ENCODE results near the gene FAM120B.

Gene FAM120B

GRCh38 chr6:170296746-170297575, 9.6 kb upstream of the FAM120B start:
- peaks cover 28% of the 10 kb centered on the region for H3K4me1 ChIP-seq (ENCODE audit: control insufficient read depth, insufficient read depth, low read length)
- H3K36me3 ChIP-seq (ENCODE audit: control insufficient read depth, insufficient read depth, low read length) = no peaks in the 10 kb centered on the region
- no peak overlapping the region for H3K9ac ChIP-seq (ENCODE audit: low read depth, low read length)
- H3K27me3 ChIP-seq (ENCODE audit: control insufficient read depth, insufficient read depth, low read length) = peaks cover 46% of the 10 kb centered on the region
- peak overlapping the region; percentile 32 for H3K4me3 ChIP-seq (ENCODE audit: low read depth, low read length)
- peaks cover 13% of the 10 kb centered on the region for H3K9me3 ChIP-seq (ENCODE audit: control insufficient read depth, insufficient read depth, low read length)

GRCh38 chr6:170297576-170298330, 8.8 kb upstream of the FAM120B start:
- Histone ChIP-seq H3K9me3 (ENCODE audit: control insufficient read depth, insufficient read depth, low read length) (peaks cover 16% of the 10 kb centered on the region), H3K4me1 (ENCODE audit: control insufficient read depth, insufficient read depth, low read length) (peaks cover 28% of the 10 kb centered on the region), H3K27me3 (ENCODE audit: control insufficient read depth, insufficient read depth, low read length) (peaks cover 38% of the 10 kb centered on the region), H3K9ac (ENCODE audit: low read depth, low read length) (no peak overlapping the region), H3K4me3 (ENCODE audit: low read depth, low read length) (no peak overlapping the region), H3K36me3 (ENCODE audit: control insufficient read depth, insufficient read depth, low read length) (no peaks in the 10 kb centered on the region)

GRCh38 chr6:170298688-170299087, 7.9 kb upstream of the FAM120B start:
- no peaks in the 10 kb centered on the region for H3K36me3 ChIP-seq (ENCODE audit: control insufficient read depth, insufficient read depth, low read length)
- H3K4me1 ChIP-seq (ENCODE audit: control insufficient read depth, insufficient read depth, low read length) = peaks cover 23% of the 10 kb centered on the region
- H3K9me3 ChIP-seq (ENCODE audit: control insufficient read depth, insufficient read depth, low read length) = peaks cover 16% of the 10 kb centered on the region
- H3K27me3 ChIP-seq (ENCODE audit: control insufficient read depth, insufficient read depth, low read length) = peaks cover 29% of the 10 kb centered on the region
- H3K4me3 ChIP-seq (ENCODE audit: low read depth, low read length) = no peak overlapping the region
- H3K9ac ChIP-seq (ENCODE audit: low read depth, low read length) = no peak overlapping the region

GRCh38 chr6:170301184-170301583, 5.4 kb upstream of the FAM120B start:
- peaks cover 13% of the 10 kb centered on the region for H3K4me1 ChIP-seq (ENCODE audit: control insufficient read depth, insufficient read depth, low read length)
- peaks cover 20% of the 10 kb centered on the region for H3K9me3 ChIP-seq (ENCODE audit: control insufficient read depth, insufficient read depth, low read length)
- H3K9ac ChIP-seq (ENCODE audit: low read depth, low read length) = no peak overlapping the region
- H3K4me3 ChIP-seq (ENCODE audit: low read depth, low read length) = no peak overlapping the region
- H3K27me3 ChIP-seq (ENCODE audit: control insufficient read depth, insufficient read depth, low read length) = peaks cover 25% of the 10 kb centered on the region
- no peaks in the 10 kb centered on the region for H3K36me3 ChIP-seq (ENCODE audit: control insufficient read depth, insufficient read depth, low read length)

- peaks cover 14% of the 10 kb centered on the region for H3K9me3 ChIP-seq (ENCODE audit: control insufficient read depth, insufficient read depth, low read length)
- no peak overlapping the region for H3K9ac ChIP-seq (ENCODE audit: low read depth, low read length)
- no peaks in the 10 kb centered on the region for H3K4me1 ChIP-seq (ENCODE audit: control insufficient read depth, insufficient read depth, low read length)
- H3K27me3 ChIP-seq (ENCODE audit: control insufficient read depth, insufficient read depth, low read length) = peaks cover 20% of the 10 kb centered on the region
- H3K4me3 ChIP-seq (ENCODE audit: low read depth, low read length) = peak overlapping the region; percentile 82
- H3K36me3 ChIP-seq (ENCODE audit: control insufficient read depth, insufficient read depth, low read length) = no peaks in the 10 kb centered on the region
Observed at GRCh38 chr6:170305805-170306323, 694 bp upstream of the FAM120B start.

- Histone ChIP-seq H3K27me3 (ENCODE audit: control insufficient read depth, insufficient read depth, low read length) (peaks cover 20% of the 10 kb centered on the region), H3K9me3 (ENCODE audit: control insufficient read depth, insufficient read depth, low read length) (peaks cover 5% of the 10 kb centered on the region), H3K9ac (ENCODE audit: low read depth, low read length) (no peak overlapping the region), H3K36me3 (ENCODE audit: control insufficient read depth, insufficient read depth, low read length) (no peaks in the 10 kb centered on the region), H3K4me1 (ENCODE audit: control insufficient read depth, insufficient read depth, low read length) (no peaks in the 10 kb centered on the region), H3K4me3 (ENCODE audit: low read depth, low read length) (peak overlapping the region; percentile 82)
Observed at GRCh38 chr6:170307080-170307545, 555 bp downstream of the FAM120B start.

- Histone ChIP-seq H3K4me3 (ENCODE audit: low read depth, low read length) (no peak overlapping the region), H3K9ac (ENCODE audit: low read depth, low read length) (no peak overlapping the region)
Observed at GRCh38 chr6:170308761-170309160, 2.2 kb downstream of the FAM120B start.

GRCh38 chr6:170311696-170312095, 5.1 kb downstream of the FAM120B start:
- peaks cover 6% of the 10 kb centered on the region for H3K27me3 ChIP-seq (ENCODE audit: control insufficient read depth, insufficient read depth, low read length)
- peaks cover 7% of the 10 kb centered on the region for H3K4me1 ChIP-seq (ENCODE audit: control insufficient read depth, insufficient read depth, low read length)
- H3K9ac ChIP-seq (ENCODE audit: low read depth, low read length) = no peak overlapping the region
- no peaks in the 10 kb centered on the region for H3K36me3 ChIP-seq (ENCODE audit: control insufficient read depth, insufficient read depth, low read length)
- no peak overlapping the region for H3K4me3 ChIP-seq (ENCODE audit: low read depth, low read length)
- H3K9me3 ChIP-seq (ENCODE audit: control insufficient read depth, insufficient read depth, low read length) = no peaks in the 10 kb centered on the region

More at GRCh38 chr6:170308761-170309160, 2.2 kb downstream of the FAM120B start:
- Histone ChIP-seq H3K27me3 (ENCODE audit: control insufficient read depth, insufficient read depth, low read length) (peaks cover 19% of the 10 kb centered on the region), H3K9me3 (ENCODE audit: control insufficient read depth, insufficient read depth, low read length) (peaks cover 3% of the 10 kb centered on the region), H3K4me1 (ENCODE audit: control insufficient read depth, insufficient read depth, low read length) (peaks cover 2% of the 10 kb centered on the region), H3K36me3 (ENCODE audit: control insufficient read depth, insufficient read depth, low read length) (no peaks in the 10 kb centered on the region)

- Histone ChIP-seq H3K27me3 (ENCODE audit: control insufficient read depth, insufficient read depth, low read length) (no peaks in the 10 kb centered on the region), H3K36me3 (ENCODE audit: control insufficient read depth, insufficient read depth, low read length) (no peaks in the 10 kb centered on the region), H3K4me3 (ENCODE audit: low read depth, low read length) (no peak overlapping the region), H3K9me3 (ENCODE audit: control insufficient read depth, insufficient read depth, low read length) (no peaks in the 10 kb centered on the region), H3K4me1 (ENCODE audit: control insufficient read depth, insufficient read depth, low read length) (peaks cover 7% of the 10 kb centered on the region), H3K9ac (ENCODE audit: low read depth, low read length) (no peak overlapping the region)
Observed at GRCh38 chr6:170312876-170313275, 6.3 kb downstream of the FAM120B start.

GRCh38 chr6:170313716-170314295, 7.2 kb downstream of the FAM120B start:
- H3K4me3 ChIP-seq (ENCODE audit: low read depth, low read length) = no peak overlapping the region
- H3K27me3 ChIP-seq (ENCODE audit: control insufficient read depth, insufficient read depth, low read length) = no peaks in the 10 kb centered on the region
- peaks cover 7% of the 10 kb centered on the region for H3K4me1 ChIP-seq (ENCODE audit: control insufficient read depth, insufficient read depth, low read length)
- no peaks in the 10 kb centered on the region for H3K9me3 ChIP-seq (ENCODE audit: control insufficient read depth, insufficient read depth, low read length)
- no peak overlapping the region for H3K9ac ChIP-seq (ENCODE audit: low read depth, low read length)
- H3K36me3 ChIP-seq (ENCODE audit: control insufficient read depth, insufficient read depth, low read length) = no peaks in the 10 kb centered on the region

- H3K27me3 ChIP-seq (ENCODE audit: control insufficient read depth, insufficient read depth, low read length) = no peaks in the 10 kb centered on the region
- H3K36me3 ChIP-seq (ENCODE audit: control insufficient read depth, insufficient read depth, low read length) = no peaks in the 10 kb centered on the region
- no peak overlapping the region for H3K9ac ChIP-seq (ENCODE audit: low read depth, low read length)
- H3K9me3 ChIP-seq (ENCODE audit: control insufficient read depth, insufficient read depth, low read length) = no peaks in the 10 kb centered on the region
- H3K4me3 ChIP-seq (ENCODE audit: low read depth, low read length) = no peak overlapping the region
- H3K4me1 ChIP-seq (ENCODE audit: control insufficient read depth, insufficient read depth, low read length) = peaks cover 7% of the 10 kb centered on the region
Observed at GRCh38 chr6:170314983-170315382, 8.4 kb downstream of the FAM120B start.
